HG03558 (cell line): ENCODE results near the gene GMPR.
A peak's percentile ranks its signal among the peaks of the same experiment; 100 is the strongest.

Experiments
- ATAC-seq: cut with Tn5 transposase; IDR thresholded peaks from one replicate; pipeline ENCODE4 v1.9.1; 2021; ENCODE audit warnings: moderate number of reproducible peaks; ENCODE audit not compliant: unreplicated experiment; ENCODE audit errors: extremely low read depth

The GMPR gene

GRCh38 chr6:16238057-16238962 lies at the start of gene GMPR:
TSS of gene GMPR (plus strand) at chr6:16238587. CDS start at chr6:16238694, 107 bp downstream.
- no peak for ATAC-seq

- ATAC-seq, result no peak
Observed at GRCh38 chr6:16190214-16190613, 48.2 kb upstream of the GMPR start.

GRCh38 chr6:16196260-16196983 lies 42.0 kb upstream of the GMPR start:
- no peak for ATAC-seq

GRCh38 chr6:16196984-16197546 lies 41.3 kb upstream of the GMPR start:
- ATAC-seq, result no peak

- ATAC-seq, result no peak
Observed at GRCh38 chr6:16198061-16198705, 40.2 kb upstream of the GMPR start.

- no peak for ATAC-seq
Observed at GRCh38 chr6:16199804-16200203, 38.6 kb upstream of the GMPR start.

GRCh38 chr6:16200321-16200883 lies 38.0 kb upstream of the GMPR start:
- no peak for ATAC-seq

GRCh38 chr6:16201706-16202105 lies 36.7 kb upstream of the GMPR start:
- no peak for ATAC-seq

GRCh38 chr6:16204653-16205376 lies 33.6 kb upstream of the GMPR start:
- no peak for ATAC-seq

GRCh38 chr6:16205377-16206144 lies 32.8 kb upstream of the GMPR start:
- ATAC-seq, result peak; percentile 79

- no peak for ATAC-seq
Observed at GRCh38 chr6:16206595-16207037, 31.8 kb upstream of the GMPR start.

- no peak for ATAC-seq
Observed at GRCh38 chr6:16208989-16209388, 29.4 kb upstream of the GMPR start.

- no peak for ATAC-seq
Observed at GRCh38 chr6:16209539-16209938, 28.8 kb upstream of the GMPR start.

- ATAC-seq, result no peak
Observed at GRCh38 chr6:16212276-16212675, 26.1 kb upstream of the GMPR start.

- ATAC-seq, result no peak
Observed at GRCh38 chr6:16216501-16217155, 21.8 kb upstream of the GMPR start.

- no peak for ATAC-seq
Observed at GRCh38 chr6:16217156-16217721, 21.1 kb upstream of the GMPR start.

- no peak for ATAC-seq
Observed at GRCh38 chr6:16222826-16223225, 15.6 kb upstream of the GMPR start.

- no peak for ATAC-seq
Observed at GRCh38 chr6:16223362-16223761, 15.0 kb upstream of the GMPR start.
